GM19240 (cell line): ENCODE measurements around the gene CNTNAP5.
"Not testable (repeated sequence)": the region's sequence is repeated elsewhere in the genome, so short reads cannot be mapped to it uniquely, and the experiment has no call there.

Experiments
- DNase-seq: peaks from one replicate; pipeline ENCODE4 v3.0.0; 2011; ENCODE audit warnings: low spot score; ENCODE audit not compliant: insufficient read length

Gene CNTNAP5

GRCh38 chr2:124319577-124319976 lies 294.5 kb downstream of the CNTNAP5 start:
- DNase-seq: no peak

- no peak for DNase-seq
Observed at GRCh38 chr2:124320051-124320688, 295.1 kb downstream of the CNTNAP5 start.

GRCh38 chr2:124323321-124323720 lies 298.2 kb downstream of the CNTNAP5 start:
- no peak for DNase-seq

GRCh38 chr2:124325667-124326440 lies 300.8 kb downstream of the CNTNAP5 start:
- no peak for DNase-seq

- no peak for DNase-seq
Observed at GRCh38 chr2:124327303-124327702, 302.2 kb downstream of the CNTNAP5 start.

GRCh38 chr2:124328397-124328796 lies 303.3 kb downstream of the CNTNAP5 start:
- DNase-seq: no peak

GRCh38 chr2:124333784-124334183 lies 308.7 kb downstream of the CNTNAP5 start:
- DNase-seq: no peak

GRCh38 chr2:124335058-124335457 lies 310.0 kb downstream of the CNTNAP5 start:
- no peak for DNase-seq

- DNase-seq: no peak
Observed at GRCh38 chr2:124339709-124340108, 314.6 kb downstream of the CNTNAP5 start.

GRCh38 chr2:124343827-124344498 lies 318.9 kb downstream of the CNTNAP5 start:
- no peak for DNase-seq

- DNase-seq: no peak
Observed at GRCh38 chr2:124347209-124347608, 322.1 kb downstream of the CNTNAP5 start.

GRCh38 chr2:124353656-124354055 lies 328.6 kb downstream of the CNTNAP5 start:
- DNase-seq: no peak

GRCh38 chr2:124354466-124354865 lies 329.4 kb downstream of the CNTNAP5 start:
- DNase-seq: no peak

GRCh38 chr2:124361966-124362365 lies 336.9 kb downstream of the CNTNAP5 start:
- not testable (repeated sequence) for DNase-seq

GRCh38 chr2:124369181-124369580 lies 344.1 kb downstream of the CNTNAP5 start:
- DNase-seq: no peak

- DNase-seq: no peak
Observed at GRCh38 chr2:124380221-124380749, 355.2 kb downstream of the CNTNAP5 start.

- no peak for DNase-seq
Observed at GRCh38 chr2:124382067-124382618, 357.1 kb downstream of the CNTNAP5 start.

- no peak for DNase-seq
Observed at GRCh38 chr2:124395961-124396360, 370.9 kb downstream of the CNTNAP5 start.

- DNase-seq: no peak
Observed at GRCh38 chr2:124402274-124402673, 377.2 kb downstream of the CNTNAP5 start.

GRCh38 chr2:124407836-124408534 lies 382.9 kb downstream of the CNTNAP5 start:
- not testable (repeated sequence) for DNase-seq

- DNase-seq: no peak
Observed at GRCh38 chr2:124424074-124424473, 399.0 kb downstream of the CNTNAP5 start.
